ENCODE measurements around the gene STRA6. TPM values are rescaled to one million over a fixed set of nuclear protein-coding genes. Genes with fewer than 3 reads are reported as not detected.

Gene STRA6
- total RNA-seq, 1 experiment from 2014 or later: 8.4 TPM

DNA sequence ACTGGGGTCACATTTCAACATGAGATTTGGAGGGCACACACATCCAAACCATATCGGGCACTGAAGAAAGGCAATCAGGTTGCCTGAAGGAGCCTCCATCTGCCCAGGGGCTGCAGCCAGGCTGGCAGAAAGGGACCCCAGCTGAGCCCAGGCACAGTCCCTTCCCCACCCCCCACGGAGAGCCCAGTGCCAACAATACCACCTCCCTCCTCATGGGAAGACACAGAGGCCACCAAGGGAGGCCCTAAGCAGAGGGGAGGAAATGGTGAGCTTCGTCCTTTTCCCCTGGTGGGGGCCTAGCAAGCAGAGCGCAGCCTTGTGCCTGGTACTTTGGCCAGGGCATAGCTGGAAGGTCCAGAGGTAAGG, 3.0 kb upstream of the STRA6 start:
- Mint-ChIP-seq H3K4me1 (ENCODE audit: low read depth, unreplicated experiment) (peaks cover 53% of the 10 kb centered on the region), H3K27ac (ENCODE audit: unreplicated experiment) (no peak overlapping the region), H3K4me3 (ENCODE audit: low read depth, unreplicated experiment) (no peak overlapping the region), H3K36me3 (ENCODE audit: insufficient read depth, unreplicated experiment) (peaks cover 26% of the 10 kb centered on the region), H3K9me3 (ENCODE audit: low read depth, unreplicated experiment) (no peaks in the 10 kb centered on the region), H3K27me3 (ENCODE audit: unreplicated experiment) (peaks cover 9% of the 10 kb centered on the region)
- intact Hi-C loops (cut with micrococcal nuclease; ENCODE audit: unreplicated experiment): no loop called here
- CTCF ChIA-PET: no interaction called here
- BruUV-seq (replicated peaks): no TSS peak
- TF ChIP-seq, protein P1, sequence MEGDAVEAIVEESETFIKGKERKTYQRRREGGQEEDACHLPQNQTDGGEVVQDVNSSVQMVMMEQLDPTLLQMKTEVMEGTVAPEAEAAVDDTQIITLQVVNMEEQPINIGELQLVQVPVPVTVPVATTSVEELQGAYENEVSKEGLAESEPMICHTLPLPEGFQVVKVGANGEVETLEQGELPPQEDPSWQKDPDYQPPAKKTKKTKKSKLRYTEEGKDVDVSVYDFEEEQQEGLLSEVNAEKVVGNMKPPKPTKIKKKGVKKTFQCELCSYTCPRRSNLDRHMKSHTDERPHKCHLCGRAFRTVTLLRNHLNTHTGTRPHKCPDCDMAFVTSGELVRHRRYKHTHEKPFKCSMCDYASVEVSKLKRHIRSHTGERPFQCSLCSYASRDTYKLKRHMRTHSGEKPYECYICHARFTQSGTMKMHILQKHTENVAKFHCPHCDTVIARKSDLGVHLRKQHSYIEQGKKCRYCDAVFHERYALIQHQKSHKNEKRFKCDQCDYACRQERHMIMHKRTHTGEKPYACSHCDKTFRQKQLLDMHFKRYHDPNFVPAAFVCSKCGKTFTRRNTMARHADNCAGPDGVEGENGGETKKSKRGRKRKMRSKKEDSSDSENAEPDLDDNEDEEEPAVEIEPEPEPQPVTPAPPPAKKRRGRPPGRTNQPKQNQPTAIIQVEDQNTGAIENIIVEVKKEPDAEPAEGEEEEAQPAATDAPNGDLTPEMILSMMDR (IDR thresholded peaks at IDR 0.05; ENCODE audit: unreplicated experiment): no peak
- DNase-seq: no peak

DNA sequence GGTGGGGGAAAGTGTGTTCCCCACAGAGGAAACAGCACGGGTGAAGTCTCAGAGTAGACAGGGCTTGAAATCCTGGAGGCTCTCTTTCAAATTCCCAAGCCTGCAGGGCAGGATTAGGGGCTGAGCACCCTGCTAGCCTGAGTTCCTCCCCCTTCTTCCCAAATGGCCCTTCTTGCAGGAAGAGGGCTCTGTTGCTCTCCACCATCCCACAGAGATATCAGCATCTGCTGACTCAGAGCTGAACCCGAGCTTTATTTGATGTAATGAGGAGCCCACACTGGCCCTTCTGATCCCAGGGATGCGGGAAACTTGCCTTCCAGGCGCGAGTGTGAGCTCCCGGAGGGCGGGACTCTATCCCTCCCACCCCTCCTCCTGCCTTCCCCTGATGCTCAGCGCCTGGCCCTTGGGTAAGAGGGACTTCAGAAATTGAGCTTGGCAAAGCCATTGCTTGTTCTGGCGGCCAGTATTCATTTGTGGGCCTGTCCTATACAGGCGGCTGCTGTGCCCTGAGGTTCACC, 1.4 kb upstream of the STRA6 start:
- Mint-ChIP-seq H3K4me1 (ENCODE audit: low read depth, unreplicated experiment) (peaks cover 56% of the 10 kb centered on the region), H3K27ac (ENCODE audit: unreplicated experiment) (no peak overlapping the region), H3K9me3 (ENCODE audit: low read depth, unreplicated experiment) (no peaks in the 10 kb centered on the region), H3K36me3 (ENCODE audit: insufficient read depth, unreplicated experiment) (peaks cover 34% of the 10 kb centered on the region), H3K4me3 (ENCODE audit: low read depth, unreplicated experiment) (peak overlapping the region; percentile 56), H3K27me3 (ENCODE audit: unreplicated experiment) (peaks cover 9% of the 10 kb centered on the region)
- intact Hi-C loops (cut with micrococcal nuclease; ENCODE audit: unreplicated experiment): loop anchor here (5.0 kb wide), 4 partner anchors 33 to 448 kb away; partner anchors contain the start of gene CCDC33
- TF ChIP-seq, protein P1 (IDR thresholded peaks at IDR 0.05; ENCODE audit: unreplicated experiment): no peak
- CTCF ChIA-PET: interaction anchor here (1.6 kb wide), 1 partner anchor 104 kb away, joined by 13 read pairs; no protein-coding TSS in a partner anchor
- no TSS peak for BruUV-seq (replicated peaks)
- no peak for DNase-seq

DNA sequence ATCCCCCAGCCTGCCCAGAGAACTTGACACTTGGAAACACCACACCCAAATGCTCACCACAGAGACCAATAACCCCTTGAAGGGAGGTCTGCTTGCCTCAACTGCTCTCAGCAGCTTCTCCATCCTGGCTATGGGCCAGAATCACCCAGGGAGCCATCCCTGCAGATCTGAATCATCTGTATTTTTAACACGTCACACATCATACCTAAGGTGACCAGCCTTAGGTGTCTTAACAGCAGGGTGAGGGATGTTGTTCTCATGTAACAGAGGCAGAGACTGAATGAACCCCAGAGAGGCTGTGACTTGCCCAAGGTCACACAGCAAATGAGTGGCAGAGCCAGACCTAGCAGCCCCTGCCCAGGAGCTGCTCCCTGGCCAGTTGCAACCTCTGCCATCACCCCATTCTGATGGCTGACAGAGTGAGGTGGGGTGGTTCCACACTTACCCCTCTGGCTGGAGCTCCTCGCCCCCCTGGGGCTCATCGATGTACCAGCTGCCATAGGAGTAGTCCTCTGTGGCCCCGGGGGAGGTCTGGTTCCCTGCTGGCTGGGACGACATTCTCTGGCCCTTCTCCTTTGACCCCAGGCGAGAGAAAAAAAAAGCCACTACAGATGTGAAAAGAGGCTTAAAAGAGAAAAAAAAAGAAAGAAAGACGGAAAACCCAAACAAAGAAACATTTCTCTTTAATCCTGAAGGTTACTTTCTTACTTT, 722 bp downstream of the STRA6 start:
- CTCF ChIA-PET: no interaction called here
- TF ChIP-seq, protein P1 (IDR thresholded peaks at IDR 0.05; ENCODE audit: unreplicated experiment): no peak
- DNase-seq: no peak
- Mint-ChIP-seq H3K9me3 (ENCODE audit: low read depth, unreplicated experiment) (no peaks in the 10 kb centered on the region), H3K27ac (ENCODE audit: unreplicated experiment) (peak overlapping the region; percentile 93), H3K4me3 (ENCODE audit: low read depth, unreplicated experiment) (peak overlapping the region; percentile 46), H3K4me1 (ENCODE audit: low read depth, unreplicated experiment) (peaks cover 63% of the 10 kb centered on the region), H3K27me3 (ENCODE audit: unreplicated experiment) (no peaks in the 10 kb centered on the region), H3K36me3 (ENCODE audit: insufficient read depth, unreplicated experiment) (peaks cover 34% of the 10 kb centered on the region)
- intact Hi-C loops (cut with micrococcal nuclease; ENCODE audit: unreplicated experiment): loop anchor here (5.0 kb wide), 4 partner anchors 35 to 450 kb away; partner anchors contain the start of gene CCDC33
- no TSS peak for BruUV-seq (replicated peaks)

DNA sequence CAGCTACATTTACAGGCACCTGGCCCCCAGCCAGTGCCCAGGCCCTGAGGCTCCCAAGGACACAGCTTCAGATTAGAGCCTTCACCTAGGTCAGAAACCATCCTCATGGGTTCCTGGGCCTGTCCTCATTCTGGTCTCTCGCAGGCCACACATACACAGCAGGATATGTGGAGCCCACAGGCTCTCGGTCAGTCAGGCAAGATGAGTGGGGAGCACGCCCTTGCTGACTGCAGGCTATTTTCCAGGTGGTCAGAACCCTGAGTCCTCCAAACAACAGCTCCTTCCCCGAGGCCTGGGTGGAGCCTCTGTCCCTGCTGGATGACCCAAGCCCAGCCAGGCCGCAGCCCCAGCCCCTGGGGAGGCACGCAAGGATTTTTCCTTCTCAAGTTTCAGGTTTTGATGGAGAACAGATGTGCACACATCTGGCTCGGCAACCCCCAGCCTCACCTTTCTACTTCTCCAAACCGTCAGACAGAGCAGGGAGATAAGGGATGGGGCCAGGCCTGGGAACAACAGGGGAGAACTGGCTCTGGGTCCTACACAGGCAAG, 1.6 kb downstream of the STRA6 start:
- Mint-ChIP-seq H3K36me3 (ENCODE audit: insufficient read depth, unreplicated experiment) (peaks cover 34% of the 10 kb centered on the region), H3K4me1 (ENCODE audit: low read depth, unreplicated experiment) (peaks cover 72% of the 10 kb centered on the region), H3K4me3 (ENCODE audit: low read depth, unreplicated experiment) (peak overlapping the region; percentile 46), H3K27ac (ENCODE audit: unreplicated experiment) (peak overlapping the region; percentile 93), H3K9me3 (ENCODE audit: low read depth, unreplicated experiment) (no peaks in the 10 kb centered on the region), H3K27me3 (ENCODE audit: unreplicated experiment) (no peaks in the 10 kb centered on the region)
- CTCF ChIA-PET: interaction anchor here (0.8 to 2.8 kb wide), 9 partner anchors 8 to 107 kb away, joined by 3 to 12 read pairs (median 3); partner anchors contain the start of gene CCDC33
- TF ChIP-seq, protein P1 (IDR thresholded peaks at IDR 0.05; ENCODE audit: unreplicated experiment): no peak
- intact Hi-C loops (cut with micrococcal nuclease; ENCODE audit: unreplicated experiment): loop anchor here (5.0 kb wide), 4 partner anchors 36 to 451 kb away; partner anchors contain the start of gene CCDC33
- no TSS peak for BruUV-seq (replicated peaks)
- DNase-seq: peak; percentile 52
